Astrocyte of the cerebellum (primary cell): Measurements from ENCODE around the gene CD164.
A peak's percentile ranks its signal among the peaks of the same experiment; 100 is the strongest.
"Not testable (repeated sequence)": the region's sequence is repeated elsewhere in the genome, so short reads cannot be mapped to it uniquely, and the experiment has no call there.

ENCODE experiments used
- DNase-seq: peaks from one replicate; pipeline ENCODE4 v3.0.0-alpha.2; 2011; ENCODE audit warnings: low read depth
- H3K4me3 ChIP-seq: 2 replicates; pipeline ENCODE4 v1.5.1; 2011; ENCODE audit warnings: mild to moderate bottlenecking, low read depth, low read length, moderate library complexity
- CTCF ChIP-seq: IDR thresholded peaks from 2 replicates; pipeline ENCODE4 v1.5.1; 2012; ENCODE audit warnings: low read length, low read depth, moderate library complexity, mild to moderate bottlenecking; ENCODE audit errors: missing control alignments
- in situ Hi-C: cut with HindIII; loops from 2 replicates; pipeline ENCODE4 v1.10.0; 2017; ENCODE audit warnings: low sequenced_read_pairs

CD164 gene

GRCh38 chr6:109340811-109341210 is 41.5 kb downstream of the CD164 start:
- no peak overlapping the region for H3K4me3 ChIP-seq
- in situ Hi-C loops = no loop called here
- TF ChIP-seq CTCF = no peak
- DNase-seq = no peak

GRCh38 chr6:109339906-109340678 is 42.2 kb downstream of the CD164 start:
- TF ChIP-seq CTCF = no peak
- in situ Hi-C loops = no loop called here
- H3K4me3 ChIP-seq = no peak overlapping the region
- no peak for DNase-seq

- in situ Hi-C loops = no loop called here
- no peak overlapping the region for H3K4me3 ChIP-seq
- TF ChIP-seq CTCF = no peak
- peak; percentile 12 for DNase-seq
These were observed 45.9 kb downstream of the CD164 start for GRCh38 chr6:109336221-109336961.

- H3K4me3 ChIP-seq, in situ Hi-C loops, DNase-seq: not testable (repeated sequence)
These were observed 48.4 kb downstream of the CD164 start for GRCh38 chr6:109333870-109334269.

- DNase-seq = no peak
- TF ChIP-seq CTCF = no peak
- in situ Hi-C loops = no loop called here
- no peak overlapping the region for H3K4me3 ChIP-seq
These were observed 49.5 kb downstream of the CD164 start for GRCh38 chr6:109332748-109333147.

- H3K4me3 ChIP-seq = no peak overlapping the region
- no peak for TF ChIP-seq CTCF
- DNase-seq = no peak
- in situ Hi-C loops = no loop called here
These were observed 51.2 kb downstream of the CD164 start for GRCh38 chr6:109331081-109331480.

- no peak for DNase-seq
- no peak overlapping the region for H3K4me3 ChIP-seq
- TF ChIP-seq CTCF = no peak
- in situ Hi-C loops = no loop called here
These were observed 52.0 kb downstream of the CD164 start for GRCh38 chr6:109330263-109330662.
